ENCODE results near the gene DPYSL5. TPM values are rescaled to one million over a fixed set of nuclear protein-coding genes. Genes with fewer than 3 reads are reported as not detected.

DPYSL5 gene
- total and polyA plus RNA-seq, 2 donors (not counting 1 experiment from before 2014, with no cell fraction given) = not detected

GRCh38 chr2:26975656-26976055 lies 127.7 kb downstream of the DPYSL5 start:
- Histone ChIP-seq H3K4me2 (ENCODE audit: extremely low read depth, insufficient read depth, low read length) (no peak overlapping the region), H3K9me3 (ENCODE audit: control insufficient read depth, insufficient read depth, low read depth, low read length) (no peaks in the 10 kb centered on the region), H3K9ac (ENCODE audit: insufficient read depth, low read length) (no peak overlapping the region), H3K36me3 (ENCODE audit: control insufficient read depth, insufficient read depth, low read length) (no peaks in the 10 kb centered on the region), H3K79me2 (ENCODE audit: control insufficient read depth, insufficient read depth, low read length) (peaks cover 3% of the 10 kb centered on the region), H3K4me3 (replicated peaks in 1 of 4; ENCODE audit: control extremely low read depth in 1 of 4, insufficient read depth in 1 of 4, low read depth in 3 of 4, low read length in 4 of 4) (no peak overlapping the region), H2AFZ (ENCODE audit: low read length) (no peak overlapping the region), H3K4me1 (ENCODE audit: control insufficient read depth, extremely low read depth, insufficient read depth, low read length) (peaks cover 5% of the 10 kb centered on the region), H4K20me1 (ENCODE audit: control insufficient read depth, extremely low read depth, insufficient read depth, low read length) (no peaks in the 10 kb centered on the region), H3K27me3 (ENCODE audit: control insufficient read depth, insufficient read depth, low read length) (no peaks in the 10 kb centered on the region), H3K27ac (ENCODE audit: insufficient read depth, low read length) (no peak overlapping the region)
- no peak for TF ChIP-seq CTCF (conservative IDR thresholded peaks at IDR 0.05 in 1 of 2, IDR thresholded peaks at IDR 0.05 in 1 of 2; ENCODE audit: low read depth in 1 of 2, low read length in 2 of 2)
- no peak for TF ChIP-seq EZH2 (IDR thresholded peaks at IDR 0.05; ENCODE audit: low read length, missing control alignments)
- no peak for DNase-seq (ENCODE audit: low read depth in 2 of 2)

GRCh38 chr2:26976237-26976636 lies 128.3 kb downstream of the DPYSL5 start:
- H3K4me2 ChIP-seq (ENCODE audit: extremely low read depth, insufficient read depth, low read length) = peak overlapping the region; percentile 56
- H4K20me1 ChIP-seq (ENCODE audit: control insufficient read depth, extremely low read depth, insufficient read depth, low read length) = no peaks in the 10 kb centered on the region
- no peaks in the 10 kb centered on the region for H3K9me3 ChIP-seq (ENCODE audit: control insufficient read depth, insufficient read depth, low read depth, low read length)
- DNase-seq (ENCODE audit: low read depth in 2 of 2) = peak; percentile 45 to 77
- H3K79me2 ChIP-seq (ENCODE audit: control insufficient read depth, insufficient read depth, low read length) = peaks cover 3% of the 10 kb centered on the region
- no peaks in the 10 kb centered on the region for H3K27me3 ChIP-seq (ENCODE audit: control insufficient read depth, insufficient read depth, low read length)
- no peak overlapping the region for H3K9ac ChIP-seq (ENCODE audit: insufficient read depth, low read length)
- no peaks in the 10 kb centered on the region for H3K36me3 ChIP-seq (ENCODE audit: control insufficient read depth, insufficient read depth, low read length)
- no peak overlapping the region for H3K27ac ChIP-seq (ENCODE audit: insufficient read depth, low read length)
- no peak overlapping the region for H2AFZ ChIP-seq (ENCODE audit: low read length)
- no peak for TF ChIP-seq EZH2 (IDR thresholded peaks at IDR 0.05; ENCODE audit: low read length, missing control alignments)
- no peak for TF ChIP-seq CTCF (conservative IDR thresholded peaks at IDR 0.05 in 1 of 2, IDR thresholded peaks at IDR 0.05 in 1 of 2; ENCODE audit: low read depth in 1 of 2, low read length in 2 of 2)
- H3K4me3 ChIP-seq (replicated peaks in 1 of 4; ENCODE audit: control extremely low read depth in 1 of 4, insufficient read depth in 1 of 4, low read depth in 3 of 4, low read length in 4 of 4) = no peak overlapping the region
- H3K4me1 ChIP-seq (ENCODE audit: control insufficient read depth, extremely low read depth, insufficient read depth, low read length) = peaks cover 4% of the 10 kb centered on the region

GRCh38 chr2:26977012-26977411 lies 129.1 kb downstream of the DPYSL5 start:
- Histone ChIP-seq H3K79me2 (ENCODE audit: control insufficient read depth, insufficient read depth, low read length) (peaks cover 3% of the 10 kb centered on the region), H3K27ac (ENCODE audit: insufficient read depth, low read length) (no peak overlapping the region), H3K4me2 (ENCODE audit: extremely low read depth, insufficient read depth, low read length) (no peak overlapping the region)

More at GRCh38 chr2:26977012-26977411, 129.1 kb downstream of the DPYSL5 start:
- Histone ChIP-seq H2AFZ (ENCODE audit: low read length) (no peak overlapping the region), H3K27me3 (ENCODE audit: control insufficient read depth, insufficient read depth, low read length) (no peaks in the 10 kb centered on the region), H3K9me3 (ENCODE audit: control insufficient read depth, insufficient read depth, low read depth, low read length) (no peaks in the 10 kb centered on the region), H3K36me3 (ENCODE audit: control insufficient read depth, insufficient read depth, low read length) (no peaks in the 10 kb centered on the region), H3K9ac (ENCODE audit: insufficient read depth, low read length) (no peak overlapping the region), H4K20me1 (ENCODE audit: control insufficient read depth, extremely low read depth, insufficient read depth, low read length) (no peaks in the 10 kb centered on the region), H3K4me1 (ENCODE audit: control insufficient read depth, extremely low read depth, insufficient read depth, low read length) (peaks cover 2% of the 10 kb centered on the region), H3K4me3 (replicated peaks in 1 of 4; ENCODE audit: control extremely low read depth in 1 of 4, insufficient read depth in 1 of 4, low read depth in 3 of 4, low read length in 4 of 4) (no peak overlapping the region)
- DNase-seq (ENCODE audit: low read depth in 2 of 2) = no peak
- no peak for TF ChIP-seq EZH2 (IDR thresholded peaks at IDR 0.05; ENCODE audit: low read length, missing control alignments)
- no peak for TF ChIP-seq CTCF (conservative IDR thresholded peaks at IDR 0.05 in 1 of 2, IDR thresholded peaks at IDR 0.05 in 1 of 2; ENCODE audit: low read depth in 1 of 2, low read length in 2 of 2)
